GM23338 (cell line): ENCODE data around the gene TAF3. TPM values are rescaled to one million over a fixed set of nuclear protein-coding genes. Genes with fewer than 3 reads are reported as not detected.

Experiments used
- ATAC-seq: fragments of 200-7000 bp; cut with Tn5 transposase; 3 replicates; pipeline ENCODE4 v1.9.1; 2020
- DNase-seq: peaks from one replicate; pipeline ENCODE4 v3.0.0-alpha.2; 2015; ENCODE audit warnings: low spot score
- H2AFZ ChIP-seq: fragments of 200-600 bp; sonication (generic); 2 replicates; pipeline ENCODE4 v1.8.0; 2016; ENCODE audit warnings: antibody characterized with exemption, mild to moderate bottlenecking, moderate library complexity
- H3F3A ChIP-seq: fragments of 200-600 bp; sonication (generic); replicated peaks from 2 replicates; pipeline ENCODE4 v1.8.0; 2017; ENCODE audit warnings: antibody characterized with exemption, mixed run types, low read depth
- H3K27ac ChIP-seq: fragments of 200-600 bp; sonication (generic); 2 replicates; pipeline ENCODE4 v1.6.1; 2016; ENCODE audit warnings: low read depth
- H3K27me3 ChIP-seq: fragments of 200-600 bp; sonication (generic); 2 replicates; pipeline ENCODE4 v1.8.0; 2016; ENCODE audit warnings: mild to moderate bottlenecking, mixed run types, moderate library complexity; ENCODE audit not compliant: insufficient read depth
- H3K36me3 ChIP-seq: fragments of 200-600 bp; sonication (generic); 2 replicates; pipeline ENCODE4 v1.8.0; 2016; ENCODE audit warnings: mild to moderate bottlenecking; ENCODE audit not compliant: insufficient read depth
- H3K4me1 ChIP-seq: fragments of 200-600 bp; sonication (generic); 2 replicates; pipeline ENCODE4 v1.8.0; 2016; ENCODE audit warnings: mild to moderate bottlenecking, moderate library complexity; ENCODE audit not compliant: insufficient read depth
- H3K4me2 ChIP-seq: fragments of 200-600 bp; sonication (generic); 2 replicates; pipeline ENCODE4 v1.7.1; 2017; ENCODE audit warnings: mixed run types
- H3K4me3 ChIP-seq: fragments of 200-600 bp; sonication (generic); 2 replicates; pipeline ENCODE4 v1.6.1; 2016; ENCODE audit warnings: mixed run types
- H3K79me2 ChIP-seq: fragments of 200-600 bp; sonication (generic); replicated peaks from 2 replicates; pipeline ENCODE4 v1.8.0; 2017; ENCODE audit warnings: mild to moderate bottlenecking; ENCODE audit not compliant: insufficient read depth
- H3K9me2 ChIP-seq: fragments of 200-600 bp; sonication (generic); 2 replicates; pipeline ENCODE4 v1.8.0; 2017; ENCODE audit not compliant: insufficient read depth
- H4K20me1 ChIP-seq: fragments of 200-600 bp; sonication (generic); replicated peaks from 2 replicates; pipeline ENCODE4 v1.8.0; 2017; ENCODE audit warnings: mild to moderate bottlenecking; ENCODE audit not compliant: insufficient read depth
- H3K27ac Mint-ChIP-seq: 2 replicates; pipeline ENCODE4 v1.8.0; 2020; ENCODE audit warnings: inconsistent platforms, mild to moderate bottlenecking, moderate library complexity, mixed read lengths
- H3K27me3 Mint-ChIP-seq: 3 replicates; pipeline ENCODE4 v1.8.0; 2022; ENCODE audit warnings: low read depth, mild to moderate bottlenecking, moderate library complexity, mixed read lengths, inconsistent platforms; ENCODE audit not compliant: insufficient read depth, poor library complexity
- H3K36me3 Mint-ChIP-seq: 3 replicates; pipeline ENCODE4 v1.8.0; 2021; ENCODE audit warnings: low read depth, mild to moderate bottlenecking, inconsistent platforms, moderate library complexity, mixed read lengths
- H3K4me1 Mint-ChIP-seq: 3 replicates; pipeline ENCODE4 v1.8.0; 2020; ENCODE audit warnings: mild to moderate bottlenecking, inconsistent platforms, mixed read lengths
- H3K4me3 Mint-ChIP-seq: 3 replicates; pipeline ENCODE4 v1.8.0; 2021; ENCODE audit warnings: moderate library complexity, mild to moderate bottlenecking, inconsistent platforms, mixed read lengths
- H3K9me3 Mint-ChIP-seq: 3 replicates; pipeline ENCODE4 v1.8.0; 2020; ENCODE audit warnings: moderate library complexity, mild to moderate bottlenecking, inconsistent platforms, mixed read lengths
- CREB1 ChIP-seq: fragments of 250-450 bp; sonication (Bioruptor Pico); IDR thresholded peaks from 2 replicates; pipeline ENCODE4 v1.5.0; 2020; ENCODE audit warnings: low read depth, mild to moderate bottlenecking, moderate library complexity
- EZH2 ChIP-seq: fragments of 200-600 bp; sonication (generic); IDR thresholded peaks from one replicate; pipeline ENCODE4 v1.8.0; 2017; ENCODE audit warnings: antibody characterized with exemption, mild to moderate bottlenecking, low read depth; ENCODE audit not compliant: unreplicated experiment
- EZH2phosphoT487 ChIP-seq: fragments of 200-600 bp; sonication (generic); IDR thresholded peaks from one replicate; pipeline ENCODE4 v1.8.1; 2018; ENCODE audit warnings: antibody characterized with exemption; ENCODE audit not compliant: unreplicated experiment
- JUNB ChIP-seq: IDR thresholded peaks from one replicate; pipeline ENCODE4 v1.6.1; 2016; ENCODE audit warnings: antibody characterized with exemption; ENCODE audit not compliant: unreplicated experiment
- NANOG ChIP-seq: IDR thresholded peaks from 2 replicates; pipeline ENCODE4 v1.6.1; 2016; ENCODE audit warnings: antibody characterized with exemption, borderline replicate concordance
- POLR2AphosphoS5 ChIP-seq: IDR thresholded peaks from 2 replicates; pipeline ENCODE4 v1.6.1; 2016; ENCODE audit warnings: antibody characterized with exemption, low read depth
- REST ChIP-seq: IDR thresholded peaks from one replicate; pipeline ENCODE4 v1.6.1; 2018; ENCODE audit warnings: antibody characterized with exemption; ENCODE audit not compliant: unreplicated experiment
- STAT1 ChIP-seq: IDR thresholded peaks from one replicate; pipeline ENCODE4 v1.6.1; 2016; ENCODE audit warnings: antibody characterized with exemption; ENCODE audit not compliant: unreplicated experiment
- ZNF114 ChIP-seq: fragments of 250-450 bp; sonication (Bioruptor Pico); IDR thresholded peaks from 2 replicates; pipeline ENCODE4 v1.5.0; 2020; ENCODE audit warnings: mild to moderate bottlenecking, moderate library complexity
- ZNF331 ChIP-seq: fragments of 250-450 bp; sonication (Bioruptor Pico); IDR thresholded peaks from 2 replicates; pipeline ENCODE4 v1.5.0; 2020; ENCODE audit warnings: low read depth, mild to moderate bottlenecking, moderate library complexity
- ZNF462 ChIP-seq: fragments of 250-450 bp; sonication (Bioruptor Pico); IDR thresholded peaks from 2 replicates; pipeline ENCODE4 v1.5.0; 2020; ENCODE audit warnings: mild to moderate bottlenecking, moderate library complexity
- polyA plus RNA-seq: library from polyadenylated mRNA; unstranded; fragments of >200 nt; fragmentation: Nextera tagmentation; extraction: Ambion mirVana; gene quantifications from 2 replicates; pipeline ENCODE4 v1.2.1, GENCODE V29; 2016
- total RNA-seq: library from RNA; depleted of rRNA; stranded (reverse); fragments of >200 nt; shearing (Covaris generic); gene quantifications from 2 replicates; pipeline ENCODE4 v1.2.3, GENCODE V29; 2014
- TF ChIP-seq, protein P1 (sequence below): IDR thresholded peaks from 2 replicates; pipeline ENCODE4 v1.6.1; 2016; ENCODE audit warnings: antibody characterized with exemption
- TF ChIP-seq, protein P2 (sequence below), 2 experiments: fragments of 200-600 bp in 1 of 2; sonication (generic) in 1 of 2; conservative IDR thresholded peaks; 2 replicates each; pipeline versions ENCODE4 v1.5.1 to v1.6.1; 2016 to 2017; ENCODE audit warnings: antibody characterized with exemption in 2 of 2, low read depth in 2 of 2, mild to moderate bottlenecking in 2 of 2, moderate library complexity in 1 of 2

Gene TAF3
- total and polyA plus RNA-seq, 2 experiments from 2014 or later, result 6.4 to 15.2 TPM

DNA sequence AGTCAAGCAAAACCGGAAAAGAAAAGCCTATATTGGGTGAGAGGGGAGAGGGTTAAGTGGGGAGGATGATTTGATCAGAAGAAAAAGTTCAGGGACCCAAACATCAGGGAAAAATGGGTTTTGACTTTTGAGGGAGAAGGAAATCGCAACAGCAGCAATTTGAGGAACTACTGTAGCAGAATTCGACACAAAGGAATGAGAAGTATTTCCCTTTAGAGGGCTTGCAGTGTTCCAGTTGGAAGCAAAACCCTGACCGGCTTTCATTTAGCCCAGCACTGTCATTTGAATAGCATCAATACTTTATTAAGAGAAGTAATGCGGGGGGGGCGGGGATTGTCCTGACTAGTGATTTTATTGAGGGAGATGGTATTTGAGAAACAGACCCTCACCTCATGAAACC, 199.0 kb downstream of the TAF3 start:
- Mint-ChIP-seq H3K4me1 (peaks cover 14% of the 10 kb centered on the region), H3K4me3 (no peak overlapping the region), H3K36me3 (no peaks in the 10 kb centered on the region), H3K27ac (peak overlapping the region; percentile 68), H3K27me3 (peaks cover 2% of the 10 kb centered on the region), H3K9me3 (no peaks in the 10 kb centered on the region)
- Histone ChIP-seq H3K4me2 (no peak overlapping the region), H4K20me1 (no peaks in the 10 kb centered on the region), H3K9me2 (no peaks in the 10 kb centered on the region), H3K27ac (no peak overlapping the region), H3K36me3 (no peaks in the 10 kb centered on the region), H3K4me3 (no peak overlapping the region), H3K79me2 (no peaks in the 10 kb centered on the region), H3K27me3 (no peaks in the 10 kb centered on the region), H3F3A (no peaks in the 10 kb centered on the region), H3K4me1 (peaks cover 16% of the 10 kb centered on the region; the same call in 1 of the 2 replicates), H2AFZ (no peak overlapping the region)
- DNase-seq, result peak; percentile 72
- TF ChIP-seq JUNB, result no peak
- TF ChIP-seq EZH2, result no peak
- TF ChIP-seq STAT1, result no peak
- no peak for TF ChIP-seq CREB1
- no peak for TF ChIP-seq EZH2phosphoT487
- no peak for TF ChIP-seq ZNF114 (CRISPR knock-in tag)
- TF ChIP-seq ZNF331 (CRISPR knock-in tag), result no peak
- TF ChIP-seq NANOG, result no peak
- TF ChIP-seq POLR2AphosphoS5, result no peak
- TF ChIP-seq, protein P1, sequence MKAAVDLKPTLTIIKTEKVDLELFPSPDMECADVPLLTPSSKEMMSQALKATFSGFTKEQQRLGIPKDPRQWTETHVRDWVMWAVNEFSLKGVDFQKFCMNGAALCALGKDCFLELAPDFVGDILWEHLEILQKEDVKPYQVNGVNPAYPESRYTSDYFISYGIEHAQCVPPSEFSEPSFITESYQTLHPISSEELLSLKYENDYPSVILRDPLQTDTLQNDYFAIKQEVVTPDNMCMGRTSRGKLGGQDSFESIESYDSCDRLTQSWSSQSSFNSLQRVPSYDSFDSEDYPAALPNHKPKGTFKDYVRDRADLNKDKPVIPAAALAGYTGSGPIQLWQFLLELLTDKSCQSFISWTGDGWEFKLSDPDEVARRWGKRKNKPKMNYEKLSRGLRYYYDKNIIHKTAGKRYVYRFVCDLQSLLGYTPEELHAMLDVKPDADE, result no peak
- TF ChIP-seq ZNF462 (CRISPR knock-in tag), result no peak
- TF ChIP-seq, protein P2, sequence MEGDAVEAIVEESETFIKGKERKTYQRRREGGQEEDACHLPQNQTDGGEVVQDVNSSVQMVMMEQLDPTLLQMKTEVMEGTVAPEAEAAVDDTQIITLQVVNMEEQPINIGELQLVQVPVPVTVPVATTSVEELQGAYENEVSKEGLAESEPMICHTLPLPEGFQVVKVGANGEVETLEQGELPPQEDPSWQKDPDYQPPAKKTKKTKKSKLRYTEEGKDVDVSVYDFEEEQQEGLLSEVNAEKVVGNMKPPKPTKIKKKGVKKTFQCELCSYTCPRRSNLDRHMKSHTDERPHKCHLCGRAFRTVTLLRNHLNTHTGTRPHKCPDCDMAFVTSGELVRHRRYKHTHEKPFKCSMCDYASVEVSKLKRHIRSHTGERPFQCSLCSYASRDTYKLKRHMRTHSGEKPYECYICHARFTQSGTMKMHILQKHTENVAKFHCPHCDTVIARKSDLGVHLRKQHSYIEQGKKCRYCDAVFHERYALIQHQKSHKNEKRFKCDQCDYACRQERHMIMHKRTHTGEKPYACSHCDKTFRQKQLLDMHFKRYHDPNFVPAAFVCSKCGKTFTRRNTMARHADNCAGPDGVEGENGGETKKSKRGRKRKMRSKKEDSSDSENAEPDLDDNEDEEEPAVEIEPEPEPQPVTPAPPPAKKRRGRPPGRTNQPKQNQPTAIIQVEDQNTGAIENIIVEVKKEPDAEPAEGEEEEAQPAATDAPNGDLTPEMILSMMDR (conservative IDR thresholded peaks at IDR 0.05; ENCODE audit: low read depth in 2 of 2), result no peak
- no peak for TF ChIP-seq REST
- peak; percentile 53 for ATAC-seq
